ENCODE results near the gene ERC2.

GRCh38 chr3:55494976-55495375, 973.3 kb downstream of the ERC2 start:
- TF ChIP-seq, protein P1, sequence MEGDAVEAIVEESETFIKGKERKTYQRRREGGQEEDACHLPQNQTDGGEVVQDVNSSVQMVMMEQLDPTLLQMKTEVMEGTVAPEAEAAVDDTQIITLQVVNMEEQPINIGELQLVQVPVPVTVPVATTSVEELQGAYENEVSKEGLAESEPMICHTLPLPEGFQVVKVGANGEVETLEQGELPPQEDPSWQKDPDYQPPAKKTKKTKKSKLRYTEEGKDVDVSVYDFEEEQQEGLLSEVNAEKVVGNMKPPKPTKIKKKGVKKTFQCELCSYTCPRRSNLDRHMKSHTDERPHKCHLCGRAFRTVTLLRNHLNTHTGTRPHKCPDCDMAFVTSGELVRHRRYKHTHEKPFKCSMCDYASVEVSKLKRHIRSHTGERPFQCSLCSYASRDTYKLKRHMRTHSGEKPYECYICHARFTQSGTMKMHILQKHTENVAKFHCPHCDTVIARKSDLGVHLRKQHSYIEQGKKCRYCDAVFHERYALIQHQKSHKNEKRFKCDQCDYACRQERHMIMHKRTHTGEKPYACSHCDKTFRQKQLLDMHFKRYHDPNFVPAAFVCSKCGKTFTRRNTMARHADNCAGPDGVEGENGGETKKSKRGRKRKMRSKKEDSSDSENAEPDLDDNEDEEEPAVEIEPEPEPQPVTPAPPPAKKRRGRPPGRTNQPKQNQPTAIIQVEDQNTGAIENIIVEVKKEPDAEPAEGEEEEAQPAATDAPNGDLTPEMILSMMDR (IDR thresholded peaks at IDR 0.05), result no peak
- TF ChIP-seq POLR2A (IDR thresholded peaks at IDR 0.05), result no peak
